HEK293T (cell line): Measurements from ENCODE around the gene RIPPLY1.

Source experiments
- ARNT ChIP-seq: fragments of 450-650 bp; IDR thresholded peaks from 2 replicates; pipeline ENCODE4 v1.6.1; 2017; ENCODE audit warnings: mild to moderate bottlenecking
- BHLHE40 ChIP-seq: fragments of 450-650 bp; IDR thresholded peaks from 2 replicates; pipeline ENCODE4 v1.6.1; 2016; ENCODE audit warnings: mild to moderate bottlenecking, moderate library complexity, borderline replicate concordance
- CTBP1 ChIP-seq: fragments of 450-650 bp; IDR thresholded peaks from 2 replicates; pipeline ENCODE4 v1.6.1; 2016; ENCODE audit warnings: borderline replicate concordance
- FOXA1 ChIP-seq: fragments of 450-650 bp; IDR thresholded peaks from 2 replicates; pipeline ENCODE4 v1.6.1; 2016; ENCODE audit warnings: mild to moderate bottlenecking
- FOXK2 ChIP-seq: fragments of 450-650 bp; IDR thresholded peaks from 2 replicates; pipeline ENCODE4 v1.6.1; 2016; ENCODE audit warnings: mild to moderate bottlenecking
- FOXM1 ChIP-seq: fragments of 450-650 bp; IDR thresholded peaks from 2 replicates; pipeline ENCODE4 v1.6.1; 2017; ENCODE audit warnings: mild to moderate bottlenecking, borderline replicate concordance
- HDGF ChIP-seq: fragments of 450-650 bp; IDR thresholded peaks from 2 replicates; pipeline ENCODE4 v1.6.1; 2017; ENCODE audit warnings: antibody characterized with exemption, borderline replicate concordance
- L3MBTL2 ChIP-seq: fragments of 450-650 bp; conservative IDR thresholded peaks from 2 replicates; pipeline ENCODE4 v1.6.1; 2016; ENCODE audit warnings: mild to moderate bottlenecking
- SP1 ChIP-seq: fragments of 450-650 bp; IDR thresholded peaks from 2 replicates; pipeline ENCODE4 v1.6.1; 2017
- SUZ12 ChIP-seq: fragments of 450-650 bp; IDR thresholded peaks from 2 replicates; pipeline ENCODE4 v1.6.1; 2016; ENCODE audit warnings: mild to moderate bottlenecking
- TARDBP ChIP-seq: fragments of 450-650 bp; IDR thresholded peaks from 2 replicates; pipeline ENCODE4 v1.6.1; 2016
- ZNF384 ChIP-seq: fragments of 450-650 bp; IDR thresholded peaks from 2 replicates; pipeline ENCODE4 v1.6.1; 2016
- TF ChIP-seq, protein P1 (sequence below): fragments of 450-650 bp; IDR thresholded peaks from 2 replicates; pipeline ENCODE4 v1.6.1; 2016

GRCh38 chrX:106919932-106920452 lies 16.9 kb upstream of the RIPPLY1 start, which contains the start of gene CLDN2:
- TF ChIP-seq ARNT: no peak
- TF ChIP-seq SP1: no peak
- no peak for TF ChIP-seq FOXM1
- TF ChIP-seq BHLHE40: no peak
- no peak for TF ChIP-seq SUZ12
- TF ChIP-seq FOXA1: no peak
- TF ChIP-seq FOXK2: no peak
- no peak for TF ChIP-seq CTBP1
- TF ChIP-seq ZNF384: no peak
- TF ChIP-seq HDGF: no peak
- TF ChIP-seq L3MBTL2: no peak
- TF ChIP-seq, protein P1, sequence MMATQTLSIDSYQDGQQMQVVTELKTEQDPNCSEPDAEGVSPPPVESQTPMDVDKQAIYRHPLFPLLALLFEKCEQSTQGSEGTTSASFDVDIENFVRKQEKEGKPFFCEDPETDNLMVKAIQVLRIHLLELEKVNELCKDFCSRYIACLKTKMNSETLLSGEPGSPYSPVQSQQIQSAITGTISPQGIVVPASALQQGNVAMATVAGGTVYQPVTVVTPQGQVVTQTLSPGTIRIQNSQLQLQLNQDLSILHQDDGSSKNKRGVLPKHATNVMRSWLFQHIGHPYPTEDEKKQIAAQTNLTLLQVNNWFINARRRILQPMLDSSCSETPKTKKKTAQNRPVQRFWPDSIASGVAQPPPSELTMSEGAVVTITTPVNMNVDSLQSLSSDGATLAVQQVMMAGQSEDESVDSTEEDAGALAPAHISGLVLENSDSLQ: no peak
- TF ChIP-seq TARDBP: no peak
